Upper lobe of left lung (tissue), 4 donors: ENCODE results near the gene UGT2B15.

ENCODE experiments used
- CTCF ChIP-seq, 6 experiments: fragments of 450-650 bp in 4 of 6; fragments of 200-600 bp in 2 of 6; sonication (generic) in 2 of 6; IDR thresholded peaks; one replicate each; pipeline ENCODE4 v1.5.1; 2016 to 2019; ENCODE audit warnings: antibody characterized with exemption in 6 of 6
- POLR2A ChIP-seq, 4 donors: fragments of 450-650 bp; IDR thresholded peaks; one replicate each; pipeline ENCODE4 v1.5.1; 2016 to 2017; ENCODE audit warnings: antibody characterized with exemption in 4 of 4, mild to moderate bottlenecking in 2 of 4
- POLR2AphosphoS5 ChIP-seq, 2 donors: sonication (generic); formaldehyde crosslinking; IDR thresholded peaks; one replicate each; pipeline ENCODE4 v1.5.1; 2017; ENCODE audit warnings: antibody characterized with exemption in 2 of 2

- no peak for TF ChIP-seq CTCF (IDR thresholded peaks at IDR 0.05)
- TF ChIP-seq POLR2AphosphoS5 (IDR thresholded peaks at IDR 0.05), result no peak
- no peak for TF ChIP-seq POLR2A (IDR thresholded peaks at IDR 0.05)
Measured at GRCh38 chr4:68712207-68712606, 41.8 kb upstream of the UGT2B15 start.
